Ascending aorta (tissue), 2 donors: Measurements from ENCODE around the gene FMN1. TPM values are rescaled to one million over a fixed set of nuclear protein-coding genes. Genes with fewer than 3 reads are reported as not detected.

Source experiments
- DNase-seq, 2 donors: peaks; one replicate each; pipeline ENCODE4 v3.0.0-alpha.2; 2019; ENCODE audit warnings: low spot score in 2 of 2
- H3K27ac ChIP-seq, 2 donors: fragments of 200-600 bp; sonication (generic); one replicate each; pipeline ENCODE4 v1.5.1; 2016 to 2017; ENCODE audit warnings: mild to moderate bottlenecking in 1 of 2
- H3K27me3 ChIP-seq: fragments of 200-600 bp; sonication (generic); one replicate; pipeline ENCODE4 v1.5.1; 2017
- H3K36me3 ChIP-seq, 2 donors: fragments of 200-600 bp; sonication (generic); one replicate each; pipeline ENCODE4 v1.5.1; 2016
- H3K4me1 ChIP-seq, 2 donors: fragments of 200-600 bp; sonication (generic); one replicate each; pipeline ENCODE4 v1.5.1; 2016 to 2017; ENCODE audit warnings: mild to moderate bottlenecking in 1 of 2
- H3K4me3 ChIP-seq, 2 donors: fragments of 200-600 bp; sonication (generic); one replicate each; pipeline ENCODE4 v1.5.1; 2016 to 2017; ENCODE audit warnings: mild to moderate bottlenecking in 1 of 2
- H3K9me3 ChIP-seq, 2 donors: fragments of 200-600 bp; sonication (generic); one replicate each; pipeline ENCODE4 v1.5.1; 2016
- intact Hi-C: fragments of 100-400 bp; cut with DNase I; formaldehyde crosslinking; loops from one replicate; pipeline ENCODE4 v1.15.1; 2023
- total RNA-seq: library from RNA; depleted of rRNA; stranded (reverse); fragments of >200 nt; gene quantifications from one replicate; pipeline ENCODE4 v1.1.0, GENCODE V29; 2016
- TF ChIP-seq, protein P1 (sequence below), 3 experiments: fragments of 200-600 bp in 2 of 3; fragments of 450-650 bp in 1 of 3; sonication (generic) in 2 of 3; IDR thresholded peaks; one replicate each; pipeline ENCODE4 v1.5.1; 2016 to 2019; ENCODE audit warnings: antibody characterized with exemption in 3 of 3, mild to moderate bottlenecking in 1 of 3, moderate library complexity in 1 of 3

Gene FMN1
- total RNA-seq, 1 donor from 2014 or later = 4.3 TPM

GRCh38 chr15:32998979-32999672 is 195.4 kb downstream of the FMN1 start:
- Histone ChIP-seq H3K27me3 (no peaks in the 10 kb centered on the region), H3K36me3 (no peaks in the 10 kb centered on the region), H3K4me1 (no peaks in the 10 kb centered on the region), H3K27ac (no peak overlapping the region), H3K4me3 (no peak overlapping the region), H3K9me3 (no peaks in the 10 kb centered on the region)
- no peak for DNase-seq
- TF ChIP-seq, protein P1, sequence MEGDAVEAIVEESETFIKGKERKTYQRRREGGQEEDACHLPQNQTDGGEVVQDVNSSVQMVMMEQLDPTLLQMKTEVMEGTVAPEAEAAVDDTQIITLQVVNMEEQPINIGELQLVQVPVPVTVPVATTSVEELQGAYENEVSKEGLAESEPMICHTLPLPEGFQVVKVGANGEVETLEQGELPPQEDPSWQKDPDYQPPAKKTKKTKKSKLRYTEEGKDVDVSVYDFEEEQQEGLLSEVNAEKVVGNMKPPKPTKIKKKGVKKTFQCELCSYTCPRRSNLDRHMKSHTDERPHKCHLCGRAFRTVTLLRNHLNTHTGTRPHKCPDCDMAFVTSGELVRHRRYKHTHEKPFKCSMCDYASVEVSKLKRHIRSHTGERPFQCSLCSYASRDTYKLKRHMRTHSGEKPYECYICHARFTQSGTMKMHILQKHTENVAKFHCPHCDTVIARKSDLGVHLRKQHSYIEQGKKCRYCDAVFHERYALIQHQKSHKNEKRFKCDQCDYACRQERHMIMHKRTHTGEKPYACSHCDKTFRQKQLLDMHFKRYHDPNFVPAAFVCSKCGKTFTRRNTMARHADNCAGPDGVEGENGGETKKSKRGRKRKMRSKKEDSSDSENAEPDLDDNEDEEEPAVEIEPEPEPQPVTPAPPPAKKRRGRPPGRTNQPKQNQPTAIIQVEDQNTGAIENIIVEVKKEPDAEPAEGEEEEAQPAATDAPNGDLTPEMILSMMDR (IDR thresholded peaks at IDR 0.05) = no peak
- intact Hi-C loops = no loop called here

GRCh38 chr15:32998182-32998581 is 196.3 kb downstream of the FMN1 start:
- TF ChIP-seq, protein P1 (IDR thresholded peaks at IDR 0.05) = no peak
- DNase-seq = no peak
- Histone ChIP-seq H3K36me3 (no peaks in the 10 kb centered on the region), H3K27ac (no peak overlapping the region), H3K27me3 (no peaks in the 10 kb centered on the region), H3K9me3 (no peaks in the 10 kb centered on the region), H3K4me3 (no peak overlapping the region), H3K4me1 (no peaks in the 10 kb centered on the region)
- intact Hi-C loops = no loop called here

- Histone ChIP-seq H3K4me1 (no peaks in the 10 kb centered on the region), H3K27ac (no peak overlapping the region), H3K27me3 (no peaks in the 10 kb centered on the region), H3K36me3 (no peaks in the 10 kb centered on the region), H3K9me3 (no peaks in the 10 kb centered on the region), H3K4me3 (no peak overlapping the region)
- DNase-seq = no peak
- TF ChIP-seq, protein P1 (IDR thresholded peaks at IDR 0.05) = peak in 2 of 3 experiments; percentile 47 to 63
- intact Hi-C loops = loop anchor here (2.0 to 5.0 kb wide), 2 partner anchors 153 to 332 kb away; no protein-coding TSS in a partner anchor
Observed at GRCh38 chr15:32994810-32995424, 199.6 kb downstream of the FMN1 start.

DNA sequence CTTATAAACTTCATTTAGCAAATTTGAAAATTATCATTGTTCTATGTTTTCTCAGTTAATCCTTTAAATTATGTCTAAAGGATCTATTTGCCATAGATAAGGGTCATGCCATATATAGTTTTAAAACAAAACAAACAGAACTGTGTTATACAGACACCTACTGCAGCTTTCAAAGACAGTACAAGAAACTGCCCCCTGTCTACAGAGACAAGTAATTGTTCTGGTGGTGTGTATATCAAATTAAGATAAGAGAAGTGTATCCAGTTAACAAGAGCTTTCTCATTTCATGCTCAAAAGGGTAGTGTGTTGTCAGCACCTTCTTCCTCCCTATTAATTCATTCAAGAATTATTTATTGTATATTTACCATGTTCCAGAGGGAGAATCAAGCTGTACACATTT is 201.2 kb downstream of the FMN1 start:
- Histone ChIP-seq H3K4me1 (no peaks in the 10 kb centered on the region), H3K27ac (no peak overlapping the region), H3K9me3 (no peaks in the 10 kb centered on the region), H3K36me3 (no peaks in the 10 kb centered on the region), H3K27me3 (no peaks in the 10 kb centered on the region), H3K4me3 (no peak overlapping the region)
- no peak for DNase-seq
- intact Hi-C loops = loop anchor here (5.0 kb wide), 1 partner anchor 151 kb away; no protein-coding TSS in a partner anchor
- TF ChIP-seq, protein P1 (IDR thresholded peaks at IDR 0.05) = peak in 1 of 3 experiments; percentile 14

- H3K27me3 ChIP-seq = no peaks in the 10 kb centered on the region
- no peak for DNase-seq
- no peaks in the 10 kb centered on the region for H3K4me1 ChIP-seq
- H3K9me3 ChIP-seq = no peaks in the 10 kb centered on the region
- TF ChIP-seq, protein P1 (IDR thresholded peaks at IDR 0.05) = no peak
- no peak overlapping the region for H3K4me3 ChIP-seq
- no peak overlapping the region for H3K27ac ChIP-seq
- intact Hi-C loops = loop anchor here (5.0 kb wide), 1 partner anchor 149 kb away; no protein-coding TSS in a partner anchor
- no peaks in the 10 kb centered on the region for H3K36me3 ChIP-seq
Observed at GRCh38 chr15:32991619-32992111, 202.8 kb downstream of the FMN1 start.
